Astrocyte (in vitro differentiated cells and primary cell): Measurements from ENCODE around the gene SETD1A.
"Not testable (repeated sequence)": the region's sequence is repeated elsewhere in the genome, so short reads cannot be mapped to it uniquely, and the experiment has no call there.

Source experiments
- EZH2 ChIP-seq: IDR thresholded peaks from 2 replicates; pipeline ENCODE4 v1.6.1; 2012; ENCODE audit warnings: mild to moderate bottlenecking, low read length, inconsistent platforms; ENCODE audit not compliant: insufficient read depth
- TF ChIP-seq, protein P1 (sequence below): IDR thresholded peaks from 2 replicates; pipeline ENCODE4 v1.5.1; 2011; ENCODE audit warnings: low read depth, mild to moderate bottlenecking, inconsistent platforms, low read length, moderate library complexity; ENCODE audit not compliant: insufficient read depth

GRCh38 chr16:31013292-31013691, 55.7 kb downstream of the SETD1A start:
- TF ChIP-seq, protein P1, sequence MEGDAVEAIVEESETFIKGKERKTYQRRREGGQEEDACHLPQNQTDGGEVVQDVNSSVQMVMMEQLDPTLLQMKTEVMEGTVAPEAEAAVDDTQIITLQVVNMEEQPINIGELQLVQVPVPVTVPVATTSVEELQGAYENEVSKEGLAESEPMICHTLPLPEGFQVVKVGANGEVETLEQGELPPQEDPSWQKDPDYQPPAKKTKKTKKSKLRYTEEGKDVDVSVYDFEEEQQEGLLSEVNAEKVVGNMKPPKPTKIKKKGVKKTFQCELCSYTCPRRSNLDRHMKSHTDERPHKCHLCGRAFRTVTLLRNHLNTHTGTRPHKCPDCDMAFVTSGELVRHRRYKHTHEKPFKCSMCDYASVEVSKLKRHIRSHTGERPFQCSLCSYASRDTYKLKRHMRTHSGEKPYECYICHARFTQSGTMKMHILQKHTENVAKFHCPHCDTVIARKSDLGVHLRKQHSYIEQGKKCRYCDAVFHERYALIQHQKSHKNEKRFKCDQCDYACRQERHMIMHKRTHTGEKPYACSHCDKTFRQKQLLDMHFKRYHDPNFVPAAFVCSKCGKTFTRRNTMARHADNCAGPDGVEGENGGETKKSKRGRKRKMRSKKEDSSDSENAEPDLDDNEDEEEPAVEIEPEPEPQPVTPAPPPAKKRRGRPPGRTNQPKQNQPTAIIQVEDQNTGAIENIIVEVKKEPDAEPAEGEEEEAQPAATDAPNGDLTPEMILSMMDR, result not testable (repeated sequence)
- TF ChIP-seq EZH2, result not testable (repeated sequence)
